ENCODE data around the gene MRAP. TPM values are rescaled to one million over a fixed set of nuclear protein-coding genes. Genes with fewer than 3 reads are reported as not detected.

MRAP gene
- total RNA-seq, 1 donor from 2014 or later, result not detected

DNA sequence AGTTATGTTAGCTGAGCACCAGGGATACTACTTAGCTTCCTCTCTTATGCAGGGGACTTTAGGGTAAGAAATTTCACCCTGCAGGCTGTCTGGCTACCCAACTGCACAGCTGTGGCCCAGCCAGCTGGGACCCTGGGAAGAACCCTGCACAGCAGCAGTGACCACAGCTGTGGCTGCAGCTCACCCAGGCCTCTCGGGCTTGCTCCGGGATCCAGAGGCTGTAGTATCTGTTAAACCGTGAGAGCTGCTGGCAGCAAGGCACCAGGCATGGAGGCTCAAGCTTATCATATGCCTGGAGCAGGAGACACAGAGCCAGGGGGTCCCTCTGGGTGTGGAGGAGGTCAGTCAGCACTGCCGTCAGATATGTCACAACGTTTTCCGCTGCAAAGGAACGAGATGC, 53.9 kb downstream of the MRAP start:
- intact Hi-C loops (cut with micrococcal nuclease), result no loop called here
- ATAC-seq (ENCODE audit: low read depth), result no peak
- TF ChIP-seq CTCF (IDR thresholded peaks at IDR 0.05), result no peak

DNA sequence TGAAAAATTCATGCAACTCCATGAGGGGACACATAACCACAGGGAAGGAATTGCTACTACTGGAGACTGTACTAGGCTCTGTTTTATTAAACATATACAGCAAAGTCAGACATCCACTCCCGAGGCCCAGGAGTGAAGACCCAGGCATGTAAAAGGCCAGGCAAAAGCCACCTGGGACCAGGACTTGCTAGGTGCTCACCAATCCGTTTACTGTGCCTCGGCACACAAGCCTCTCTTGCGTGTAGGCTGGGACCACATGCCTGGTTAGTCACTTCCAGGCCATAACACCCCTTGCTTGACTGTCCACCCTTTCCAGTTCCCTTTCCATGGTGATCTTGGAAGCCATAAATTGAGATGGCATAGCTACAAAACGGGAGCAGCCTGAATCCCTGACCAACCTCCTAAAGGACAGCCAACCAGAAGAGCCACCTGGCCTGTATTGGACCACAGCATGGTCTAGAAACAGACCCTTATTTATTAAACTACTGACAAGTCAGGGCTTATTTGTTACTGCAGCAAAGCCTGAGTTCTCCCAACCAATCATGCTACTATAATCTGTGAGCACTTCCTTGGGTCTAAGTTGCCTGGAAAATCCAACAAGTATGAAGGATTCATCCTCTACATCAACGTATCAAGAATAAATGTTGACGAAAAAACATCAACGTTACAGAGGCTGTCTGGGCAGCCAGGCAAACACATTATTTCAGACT, 54.5 kb downstream of the MRAP start:
- no peak overlapping the region for H3K27ac Mint-ChIP-seq
- DNase-seq, result no peak
- TF ChIP-seq CTCF (IDR thresholded peaks at IDR 0.05), result no peak
- POLR2A ChIA-PET, result no interaction called here
- no peaks in the 10 kb centered on the region for H3K4me1 Mint-ChIP-seq
- intact Hi-C loops (cut with micrococcal nuclease), result no loop called here
- no peaks in the 10 kb centered on the region for H3K9me3 Mint-ChIP-seq
- no peak overlapping the region for H3K4me3 Mint-ChIP-seq
- H3K27me3 Mint-ChIP-seq, result no peaks in the 10 kb centered on the region
- no peak for ATAC-seq (ENCODE audit: low read depth)
- CTCF ChIA-PET, result no interaction called here
- H3K36me3 Mint-ChIP-seq (ENCODE audit: low read depth), result peaks cover 97% of the 10 kb centered on the region

More for the DNA sequence above, 53.9 kb downstream of the MRAP start:
- Mint-ChIP-seq H3K27me3 (no peaks in the 10 kb centered on the region), H3K27ac (no peak overlapping the region), H3K4me3 (no peak overlapping the region), H3K9me3 (no peaks in the 10 kb centered on the region), H3K4me1 (no peaks in the 10 kb centered on the region), H3K36me3 (ENCODE audit: low read depth) (peaks cover 98% of the 10 kb centered on the region)
- ChIA-PET CTCF (no interaction called here), POLR2A (no interaction called here)
- no peak for DNase-seq

GRCh38 chr21:32356874-32357395, 58.3 kb downstream of the MRAP start:
- Mint-ChIP-seq H3K4me1 (no peaks in the 10 kb centered on the region), H3K27me3 (no peaks in the 10 kb centered on the region), H3K4me3 (no peak overlapping the region), H3K9me3 (no peaks in the 10 kb centered on the region), H3K36me3 (ENCODE audit: low read depth) (peaks cover 96% of the 10 kb centered on the region), H3K27ac (no peak overlapping the region)
- POLR2A ChIA-PET, result no interaction called here
- TF ChIP-seq CTCF (IDR thresholded peaks at IDR 0.05), result no peak
- no peak for ATAC-seq (ENCODE audit: low read depth)
- intact Hi-C loops (cut with micrococcal nuclease), result no loop called here
- CTCF ChIA-PET, result no interaction called here
- DNase-seq, result no peak

DNA sequence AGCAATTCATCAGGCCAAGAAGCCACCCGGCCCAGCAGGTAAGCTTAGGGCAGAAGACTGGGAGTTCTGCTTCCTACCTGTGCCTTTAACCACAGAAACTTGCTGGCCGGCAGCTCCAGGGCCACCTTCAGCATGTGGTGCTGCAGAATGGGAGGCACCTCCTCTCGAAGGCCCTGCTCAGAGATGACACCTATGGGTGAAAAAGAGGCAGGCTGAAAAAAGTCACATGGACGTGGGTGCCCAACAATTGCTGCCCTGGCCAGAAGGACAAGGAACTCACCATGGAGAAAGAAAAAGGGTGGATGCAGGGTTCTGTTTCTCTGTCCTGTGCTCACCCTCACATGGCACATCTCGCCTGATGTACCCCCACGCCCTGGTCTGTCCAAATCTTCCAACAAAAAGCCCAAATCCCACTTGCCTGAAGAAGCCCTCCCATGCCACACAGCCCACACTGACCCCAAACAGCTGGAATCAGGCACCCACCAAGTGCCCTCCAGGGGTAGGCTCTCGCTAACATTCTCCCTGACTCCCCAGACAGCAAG, 61.1 kb downstream of the MRAP start:
- peaks cover 95% of the 10 kb centered on the region for H3K36me3 Mint-ChIP-seq (ENCODE audit: low read depth)
- ChIA-PET POLR2A (no interaction called here), CTCF (no interaction called here)
- H3K27ac Mint-ChIP-seq, result no peak overlapping the region
- H3K4me1 Mint-ChIP-seq, result no peaks in the 10 kb centered on the region
- H3K4me3 Mint-ChIP-seq, result no peak overlapping the region
- TF ChIP-seq CTCF (IDR thresholded peaks at IDR 0.05), result no peak
- DNase-seq (no peak), ATAC-seq (ENCODE audit: low read depth) (no peak)
- no peaks in the 10 kb centered on the region for H3K27me3 Mint-ChIP-seq
- H3K9me3 Mint-ChIP-seq, result no peaks in the 10 kb centered on the region
- intact Hi-C loops (cut with micrococcal nuclease), result no loop called here

- Mint-ChIP-seq H3K27ac (no peak overlapping the region), H3K36me3 (ENCODE audit: low read depth) (peaks cover 94% of the 10 kb centered on the region), H3K4me1 (no peaks in the 10 kb centered on the region), H3K4me3 (no peak overlapping the region), H3K9me3 (no peaks in the 10 kb centered on the region), H3K27me3 (no peaks in the 10 kb centered on the region)
- DNase-seq (no peak), ATAC-seq (ENCODE audit: low read depth) (no peak)
- CTCF ChIA-PET, result interaction anchor here (0.7 kb wide), 1 partner anchor 31 kb away, joined by 3 read pairs; no protein-coding TSS in a partner anchor
- POLR2A ChIA-PET, result no interaction called here
- TF ChIP-seq CTCF (IDR thresholded peaks at IDR 0.05), result no peak
- intact Hi-C loops (cut with micrococcal nuclease), result no loop called here
Measured at GRCh38 chr21:32360401-32360975, 61.8 kb downstream of the MRAP start.

All from activated B cell treated with CpG ODN at 0.5 μM for 24 hours (primary cell).